HG03175 (cell line): ENCODE measurements around the gene DAP.
"Not testable (repeated sequence)": the region's sequence is repeated elsewhere in the genome, so short reads cannot be mapped to it uniquely, and the experiment has no call there.

Source experiments
- ATAC-seq: cut with Tn5 transposase; IDR thresholded peaks from one replicate; pipeline ENCODE4 v1.9.1; 2021; ENCODE audit warnings: mild to moderate bottlenecking, moderate library complexity; ENCODE audit not compliant: unreplicated experiment

Gene DAP

DNA sequence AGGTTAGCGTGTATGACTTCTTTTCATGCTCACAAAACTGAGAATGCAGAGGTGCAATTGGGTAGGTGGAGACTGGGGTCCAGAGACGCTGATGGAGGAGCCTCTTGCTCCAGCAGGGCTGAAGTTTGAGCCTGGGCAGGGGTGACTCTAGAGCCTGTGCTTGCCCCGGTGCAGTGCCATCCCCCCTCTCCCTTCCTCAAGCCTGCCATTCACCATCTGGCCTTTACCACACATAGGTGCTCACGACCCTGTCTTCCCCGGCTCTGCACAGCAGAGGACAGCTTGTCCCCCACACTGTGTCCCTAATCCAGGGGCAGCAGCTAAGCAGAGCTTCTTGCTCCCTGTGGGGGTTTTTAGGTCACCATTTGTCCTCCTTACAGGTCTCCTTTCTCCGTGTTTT lies 86.5 kb downstream of the DAP start:
- no peak for ATAC-seq

DNA sequence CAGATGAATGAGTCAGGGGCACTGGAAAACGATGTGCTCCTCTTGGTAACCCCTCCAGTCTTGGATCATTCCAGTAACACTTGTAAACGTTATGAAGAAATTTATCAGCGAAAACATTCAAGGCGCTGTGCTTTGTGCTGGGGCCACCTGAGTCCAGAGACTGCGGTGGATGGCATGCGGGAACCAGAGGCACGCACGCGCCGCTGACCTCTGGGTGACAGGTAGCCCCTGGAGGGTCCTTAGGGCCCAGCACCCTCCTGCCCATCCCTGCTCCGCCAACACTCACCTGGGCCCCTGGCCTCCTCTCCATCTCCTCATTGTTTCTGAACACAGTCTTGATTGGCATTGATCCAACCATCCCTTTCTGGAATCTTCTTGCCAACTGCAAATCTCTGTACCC lies 86.9 kb downstream of the DAP start:
- ATAC-seq: no peak

DNA sequence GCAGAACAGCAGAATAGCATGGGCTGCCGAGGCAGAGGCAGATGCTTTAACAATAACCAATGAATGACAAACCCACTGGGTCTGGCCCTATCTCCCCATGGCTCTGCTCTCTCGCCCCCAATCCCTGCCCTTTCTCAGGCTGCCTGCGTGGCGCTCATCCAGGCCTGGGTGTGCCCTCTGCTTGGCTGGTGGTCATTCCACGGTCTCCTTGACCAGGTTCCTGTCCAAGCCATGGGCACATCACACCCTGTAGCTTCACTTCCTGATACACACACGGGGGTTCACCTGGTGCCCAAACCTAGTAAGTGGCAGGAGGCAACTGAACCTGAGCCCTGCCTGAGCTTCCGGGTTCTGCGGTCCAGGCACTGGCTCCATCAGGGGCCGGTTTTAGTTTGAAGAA lies 87.6 kb downstream of the DAP start:
- ATAC-seq: no peak

- ATAC-seq: no peak
These were observed 88.0 kb downstream of the DAP start for GRCh38 chr5:10673017-10673389.

- ATAC-seq: no peak
These were observed 88.7 kb downstream of the DAP start for GRCh38 chr5:10672146-10673016.

GRCh38 chr5:10671041-10672008 lies 89.7 kb downstream of the DAP start:
- no peak for ATAC-seq

- no peak for ATAC-seq
These were observed 91.1 kb downstream of the DAP start for GRCh38 chr5:10669983-10670382.

DNA sequence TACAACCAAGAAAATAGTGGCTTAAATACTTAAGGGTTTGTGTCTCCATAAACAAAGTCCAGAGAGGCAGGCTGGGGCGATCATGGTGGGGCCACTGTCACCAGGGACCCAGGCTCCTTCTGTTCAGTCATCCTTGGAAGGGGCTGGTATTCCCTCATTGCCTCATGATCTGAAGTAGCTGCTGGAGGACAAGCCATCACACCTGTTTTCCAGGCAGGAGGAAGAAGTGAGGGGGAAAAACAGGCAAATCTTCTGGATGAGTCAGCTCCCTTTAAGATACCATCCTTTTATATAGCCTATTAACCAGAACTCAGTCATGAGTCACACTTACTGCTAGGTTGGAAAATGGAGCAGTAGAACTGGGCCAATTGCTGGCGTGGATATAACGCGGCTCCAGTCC lies 92.3 kb downstream of the DAP start:
- ATAC-seq: no peak

- ATAC-seq: no peak
These were observed 93.5 kb downstream of the DAP start for GRCh38 chr5:10667431-10668057.

DNA sequence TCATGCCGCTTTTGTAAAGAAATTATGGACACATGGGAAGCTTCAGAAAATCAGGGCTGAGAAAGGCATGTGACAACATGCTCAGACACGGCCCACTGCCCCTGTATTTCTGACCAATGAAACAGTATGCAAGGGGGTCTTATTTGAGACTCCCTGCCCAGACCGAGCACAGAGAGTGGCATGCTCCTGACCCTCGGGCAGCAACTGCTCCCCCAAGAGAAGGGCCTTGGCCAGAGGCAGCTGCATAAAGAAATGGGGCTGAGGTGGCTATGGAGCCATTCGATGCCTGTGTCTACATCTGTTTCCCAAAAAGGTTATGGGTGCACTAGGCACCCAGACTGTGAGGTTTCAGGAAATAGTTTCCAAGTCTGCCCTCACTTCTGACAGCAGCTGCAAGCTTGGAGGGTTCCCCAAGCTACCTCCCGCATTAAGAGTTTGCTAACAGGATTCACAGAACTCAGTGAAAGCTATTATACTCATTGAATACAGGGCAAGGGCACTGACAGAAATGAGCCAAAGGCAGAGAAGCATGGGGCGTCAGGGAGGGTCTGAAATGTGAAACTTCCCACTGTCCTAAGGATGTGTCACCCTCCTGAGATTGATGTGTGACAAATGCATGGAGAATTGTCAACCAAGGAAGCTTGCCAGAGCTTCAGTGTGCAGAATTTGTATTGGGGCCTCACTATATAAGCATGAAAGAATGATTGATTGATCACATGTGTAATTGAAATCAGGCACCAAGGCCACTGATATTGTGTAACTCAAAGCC lies 94.3 kb downstream of the DAP start:
- ATAC-seq: no peak

GRCh38 chr5:10665799-10666198 lies 95.2 kb downstream of the DAP start:
- no peak for ATAC-seq

- ATAC-seq: not testable (repeated sequence)
These were observed 96.8 kb downstream of the DAP start for GRCh38 chr5:10664180-10664769.

DNA sequence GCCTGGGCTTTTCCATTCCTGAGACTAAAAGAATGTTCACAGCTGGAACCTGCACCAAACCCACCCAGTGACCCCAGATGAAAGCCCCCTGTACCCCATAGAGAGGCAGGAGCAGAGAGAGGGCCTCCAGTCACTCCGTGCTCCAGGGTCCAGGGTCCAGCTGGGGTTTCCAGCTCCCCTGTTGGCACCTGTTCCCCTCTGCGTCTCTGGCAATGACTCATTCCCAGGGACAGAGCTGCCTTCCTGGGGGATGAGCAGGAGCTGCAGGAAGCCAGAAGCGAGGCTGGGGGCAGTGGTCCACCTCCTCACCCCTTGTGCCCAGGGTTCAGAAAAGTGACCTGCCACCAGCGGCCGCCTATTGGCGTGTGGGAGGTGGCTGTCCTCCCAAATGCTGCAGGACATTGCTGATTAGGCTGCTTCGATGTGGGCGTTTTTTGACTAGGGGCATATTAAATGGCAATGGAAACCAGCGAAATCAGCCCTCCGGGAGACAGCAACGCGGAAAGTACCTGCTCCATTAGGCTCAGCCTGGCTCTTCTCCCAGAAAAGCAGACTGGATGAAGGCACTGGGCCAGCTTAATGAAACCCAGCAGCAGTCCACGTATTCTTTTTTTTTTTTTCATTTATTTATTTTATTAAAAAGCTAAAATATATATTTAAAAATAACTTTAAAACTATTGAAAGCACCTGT lies 97.4 kb downstream of the DAP start:
- ATAC-seq: no peak

- no peak for ATAC-seq
These were observed 98.2 kb downstream of the DAP start for GRCh38 chr5:10662661-10663488.

DNA sequence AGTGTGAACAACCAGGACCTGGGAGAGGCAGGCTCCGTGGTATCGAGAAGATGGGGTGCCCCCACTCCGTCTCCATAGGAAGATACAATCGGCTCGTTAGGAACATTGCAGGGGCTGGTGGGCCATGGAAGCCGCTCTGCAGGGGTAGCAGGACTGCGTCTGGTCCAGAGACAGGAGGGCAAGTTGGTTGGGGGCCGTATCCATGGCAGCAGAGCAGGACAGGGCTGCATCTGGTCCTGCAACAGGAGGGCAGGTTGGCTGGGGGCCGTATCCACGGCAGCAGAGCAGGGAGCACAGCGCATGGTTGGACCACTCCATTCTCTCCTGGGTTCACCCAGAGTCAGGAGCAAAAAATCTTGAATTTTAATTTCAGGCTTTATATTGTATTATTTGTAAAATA lies 99.0 kb downstream of the DAP start:
- ATAC-seq: no peak

- no peak for ATAC-seq
These were observed 99.6 kb downstream of the DAP start for GRCh38 chr5:10661401-10661800.

GRCh38 chr5:10660720-10661387 lies 100.2 kb downstream of the DAP start:
- ATAC-seq: no peak

DNA sequence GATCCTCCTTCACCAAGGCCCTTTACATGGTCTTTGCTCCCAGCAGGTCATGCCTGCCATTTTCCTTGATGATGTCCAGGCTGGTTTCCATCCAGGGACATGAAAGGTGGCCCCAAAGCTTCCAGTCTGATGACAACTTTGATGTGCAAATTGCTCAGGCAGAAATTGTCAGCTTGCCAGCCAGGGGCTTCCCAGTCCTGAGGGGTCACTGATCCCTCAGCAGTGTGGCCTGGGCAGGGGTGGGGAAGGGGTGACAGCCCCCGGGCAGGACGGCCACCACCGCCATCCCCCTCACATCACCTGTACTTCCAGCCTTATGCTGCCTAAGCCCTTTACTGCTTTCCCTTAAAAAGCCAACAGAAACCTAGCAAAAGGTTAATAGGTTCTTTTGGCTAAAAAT lies 100.9 kb downstream of the DAP start:
- ATAC-seq: no peak
